Adipocyte (in vitro differentiated cells): ENCODE measurements around the gene CHST9.

ENCODE experiments used
- DNase-seq: peaks from one replicate; pipeline ENCODE4 v3.0.0-alpha.2; 2015; ENCODE audit warnings: low read depth
- H3K27me3 ChIP-seq: replicated peaks from 2 replicates; pipeline ENCODE4 v1.7.0; 2013; ENCODE audit warnings: mild to moderate bottlenecking, low read length, moderate library complexity; ENCODE audit not compliant: control insufficient read depth, insufficient read depth
- H3K36me3 ChIP-seq: 2 replicates; pipeline ENCODE4 v1.7.0; 2013; ENCODE audit warnings: low read length, mild to moderate bottlenecking, moderate library complexity; ENCODE audit not compliant: control insufficient read depth, insufficient read depth, severe bottlenecking
- H3K4me1 ChIP-seq: 2 replicates; pipeline ENCODE4 v1.7.0; 2013; ENCODE audit warnings: mild to moderate bottlenecking, low read length, moderate library complexity; ENCODE audit not compliant: control insufficient read depth, insufficient read depth
- H3K4me3 ChIP-seq: 2 replicates; pipeline ENCODE4 v1.7.0; 2013; ENCODE audit warnings: mild to moderate bottlenecking, low read length, moderate library complexity
- H3K9ac ChIP-seq: 2 replicates; pipeline ENCODE4 v1.7.0; 2013; ENCODE audit warnings: mild to moderate bottlenecking, low read length, moderate library complexity
- H3K9me3 ChIP-seq: 2 replicates; pipeline ENCODE4 v1.7.0; 2013; ENCODE audit warnings: mild to moderate bottlenecking, low read length, moderate library complexity; ENCODE audit not compliant: control insufficient read depth

Gene CHST9

DNA sequence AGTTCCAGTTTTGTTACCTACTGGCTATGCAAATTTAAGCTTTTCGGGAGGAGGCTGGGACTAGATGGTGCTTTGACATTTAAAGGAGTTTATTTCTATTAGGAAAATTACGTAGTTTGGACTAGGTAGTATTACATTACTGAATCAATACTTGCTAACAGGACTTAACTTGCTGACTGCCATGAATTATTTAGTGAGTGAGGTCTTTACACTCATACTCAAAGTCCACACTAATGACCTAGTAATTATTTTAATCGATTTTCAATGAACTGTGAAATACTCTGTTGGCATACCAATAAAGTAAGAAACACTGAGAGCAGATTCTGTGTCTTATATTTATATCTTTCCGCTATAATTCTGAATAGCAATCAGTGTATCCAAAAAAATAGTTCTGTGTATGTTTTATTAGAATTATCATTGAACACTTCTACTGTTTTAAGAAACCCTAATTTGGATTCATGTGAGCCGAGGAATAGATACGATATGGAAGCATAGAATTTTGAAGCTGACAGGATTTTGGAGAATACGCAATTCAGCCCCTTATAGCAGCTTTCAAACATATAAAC lies 55.0 kb downstream of the CHST9 start:
- Histone ChIP-seq H3K4me3 (no peak overlapping the region), H3K9ac (no peak overlapping the region), H3K27me3 (no peaks in the 10 kb centered on the region), H3K4me1 (no peaks in the 10 kb centered on the region), H3K36me3 (no peaks in the 10 kb centered on the region), H3K9me3 (peaks cover 5% of the 10 kb centered on the region)
- no peak for DNase-seq

DNA sequence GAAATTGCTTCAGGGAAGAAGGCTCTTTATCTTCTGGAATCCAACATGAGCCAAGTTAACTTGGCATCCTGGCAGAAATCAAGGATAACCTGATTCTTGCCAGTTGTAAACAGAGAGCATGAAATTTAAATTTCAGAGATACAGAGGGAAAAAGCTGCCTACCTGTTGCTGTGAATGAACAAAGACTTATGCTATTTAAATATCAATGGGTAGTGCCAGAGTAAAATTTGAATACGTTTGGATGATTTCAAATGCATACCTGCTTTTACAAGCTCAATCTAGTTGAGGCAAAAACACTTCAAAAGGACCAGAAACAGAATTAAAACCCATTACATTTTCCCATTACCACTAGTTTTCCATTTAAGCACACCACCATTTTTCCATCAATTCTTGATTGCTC lies 60.9 kb downstream of the CHST9 start:
- H3K9ac ChIP-seq = no peak overlapping the region
- no peaks in the 10 kb centered on the region for H3K36me3 ChIP-seq
- H3K4me1 ChIP-seq = no peaks in the 10 kb centered on the region
- peaks cover 5% of the 10 kb centered on the region for H3K9me3 ChIP-seq
- H3K4me3 ChIP-seq = no peak overlapping the region
- H3K27me3 ChIP-seq = no peaks in the 10 kb centered on the region
- DNase-seq = no peak

DNA sequence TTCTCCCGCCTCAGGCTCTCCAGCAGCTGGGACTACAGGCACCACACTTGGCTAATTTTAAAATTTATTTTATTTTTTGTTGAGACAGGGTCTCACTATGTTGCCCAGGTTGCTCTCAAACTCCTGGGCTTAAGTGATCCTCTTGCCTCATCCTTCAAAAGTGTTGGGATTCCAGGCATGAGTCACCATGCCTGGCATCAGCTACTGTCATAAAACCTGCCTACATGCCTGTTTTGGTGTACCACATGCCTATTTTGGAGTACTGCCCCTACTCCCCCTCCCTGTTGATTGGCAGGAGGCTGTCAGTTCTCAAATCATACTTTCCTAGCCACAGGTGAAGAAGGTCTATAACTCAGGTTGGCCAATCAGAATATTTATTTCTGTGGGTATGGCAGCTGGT lies 64.0 kb downstream of the CHST9 start:
- Histone ChIP-seq H3K36me3 (no peaks in the 10 kb centered on the region), H3K4me1 (no peaks in the 10 kb centered on the region), H3K9ac (no peak overlapping the region), H3K4me3 (no peak overlapping the region), H3K9me3 (no peaks in the 10 kb centered on the region), H3K27me3 (no peaks in the 10 kb centered on the region)
- no peak for DNase-seq

DNA sequence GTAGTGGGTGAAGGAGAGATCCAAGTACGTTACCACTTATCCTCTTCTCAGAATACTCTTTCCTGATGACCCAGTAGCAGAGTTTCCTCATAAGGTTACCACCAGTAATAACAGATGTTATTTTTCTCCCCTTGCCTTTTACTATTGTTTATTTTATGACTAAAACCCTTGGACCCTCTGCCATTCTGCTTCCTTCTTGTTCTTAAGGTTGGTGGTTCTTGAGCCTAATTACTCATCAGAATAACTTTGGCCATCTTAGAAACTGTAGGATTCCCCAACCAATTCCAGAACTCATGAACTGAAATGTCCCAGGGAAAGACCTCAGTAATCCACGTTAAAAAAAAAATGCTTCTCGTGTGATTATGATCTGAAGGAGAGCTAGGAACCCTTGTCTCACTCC lies 64.9 kb downstream of the CHST9 start:
- Histone ChIP-seq H3K27me3 (no peaks in the 10 kb centered on the region), H3K36me3 (no peaks in the 10 kb centered on the region), H3K9me3 (no peaks in the 10 kb centered on the region), H3K4me3 (no peak overlapping the region), H3K9ac (no peak overlapping the region), H3K4me1 (no peaks in the 10 kb centered on the region)
- no peak for DNase-seq

DNA sequence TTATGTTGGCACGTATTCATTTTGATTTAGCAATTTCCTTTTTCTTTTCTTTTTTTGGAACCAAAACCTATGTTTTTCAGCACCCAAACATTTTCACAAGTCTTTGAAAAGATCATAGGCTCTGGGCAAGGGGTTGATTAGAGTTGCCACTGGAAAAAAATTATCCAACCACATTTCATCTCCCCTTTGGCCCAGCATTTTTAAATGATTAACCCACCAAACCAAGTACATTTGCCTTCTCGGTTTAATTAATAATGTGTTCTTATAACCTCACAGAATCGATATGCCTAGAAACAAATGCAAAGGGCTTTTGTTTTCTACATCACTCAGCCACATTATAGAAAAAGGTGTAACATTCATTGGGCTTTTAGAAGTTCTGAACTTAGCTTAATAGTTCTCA lies 66.1 kb downstream of the CHST9 start:
- H3K9me3 ChIP-seq = no peaks in the 10 kb centered on the region
- DNase-seq = no peak
- H3K4me3 ChIP-seq = no peak overlapping the region
- H3K4me1 ChIP-seq = no peaks in the 10 kb centered on the region
- no peaks in the 10 kb centered on the region for H3K27me3 ChIP-seq
- H3K9ac ChIP-seq = no peak overlapping the region
- no peaks in the 10 kb centered on the region for H3K36me3 ChIP-seq

DNA sequence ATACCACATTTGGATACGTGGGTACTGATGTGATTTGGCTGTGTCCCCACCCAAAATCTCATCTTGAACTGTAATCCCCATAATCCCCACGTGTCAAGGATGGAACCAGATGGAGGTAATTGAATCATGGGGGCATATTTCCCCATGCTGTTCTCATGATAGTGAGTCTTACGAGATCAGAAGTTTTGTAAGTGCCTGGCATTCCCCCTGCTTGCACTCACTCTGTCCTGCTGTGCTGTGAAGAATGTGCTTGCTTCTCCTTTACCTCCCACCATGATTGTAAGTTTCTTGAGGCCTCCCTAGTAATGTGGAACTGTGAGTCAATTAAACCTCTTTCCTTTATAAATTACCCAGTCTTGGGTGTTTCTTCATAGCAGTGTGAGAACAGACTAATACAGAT lies 70.3 kb downstream of the CHST9 start:
- DNase-seq = no peak
- Histone ChIP-seq H3K36me3 (no peaks in the 10 kb centered on the region), H3K4me3 (no peak overlapping the region), H3K27me3 (no peaks in the 10 kb centered on the region), H3K9ac (no peak overlapping the region), H3K9me3 (no peaks in the 10 kb centered on the region), H3K4me1 (no peaks in the 10 kb centered on the region)

DNA sequence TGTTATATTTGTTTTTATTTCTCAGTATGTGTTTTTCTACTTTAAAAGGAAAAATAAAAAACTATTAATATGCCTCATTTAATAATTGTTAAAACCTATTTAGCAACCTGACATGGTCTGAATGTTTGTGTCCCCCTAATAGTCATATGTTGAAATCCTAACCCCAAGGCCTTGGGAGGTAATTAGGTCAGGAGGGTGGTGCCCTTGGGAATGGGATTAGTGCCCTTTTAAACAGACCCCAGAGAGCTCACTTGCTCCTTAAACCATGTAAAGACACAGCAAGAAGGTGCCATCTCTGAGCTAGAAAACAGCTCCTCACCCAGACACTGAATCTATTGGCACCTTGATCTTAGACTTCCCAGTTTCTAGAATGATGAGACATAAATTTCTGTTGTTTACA lies 71.8 kb downstream of the CHST9 start:
- Histone ChIP-seq H3K4me1 (no peaks in the 10 kb centered on the region), H3K4me3 (no peak overlapping the region), H3K9me3 (no peaks in the 10 kb centered on the region), H3K27me3 (no peaks in the 10 kb centered on the region), H3K9ac (no peak overlapping the region), H3K36me3 (no peaks in the 10 kb centered on the region)
- DNase-seq = no peak

DNA sequence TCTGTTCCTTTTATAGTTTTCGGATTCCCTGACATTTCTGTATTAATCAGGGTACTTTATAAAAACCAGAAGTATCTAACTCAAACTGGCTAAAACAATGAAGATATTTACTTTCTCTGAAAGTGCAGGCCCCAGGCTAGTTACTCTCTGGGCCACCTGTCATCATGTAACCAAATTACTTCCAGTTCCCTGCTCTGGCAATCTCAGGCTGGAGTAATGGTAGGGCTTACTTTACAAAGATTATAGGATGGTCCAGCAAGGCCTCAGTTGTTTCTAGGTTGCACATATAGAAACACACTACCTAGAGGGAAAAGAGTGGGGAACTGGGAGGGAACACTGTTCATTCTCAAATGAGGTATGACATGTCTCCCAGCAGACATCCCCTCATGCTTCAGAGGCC lies 74.8 kb downstream of the CHST9 start:
- H3K4me3 ChIP-seq = no peak overlapping the region
- no peaks in the 10 kb centered on the region for H3K4me1 ChIP-seq
- DNase-seq = no peak
- no peaks in the 10 kb centered on the region for H3K9me3 ChIP-seq
- no peak overlapping the region for H3K9ac ChIP-seq
- H3K36me3 ChIP-seq = no peaks in the 10 kb centered on the region
- no peaks in the 10 kb centered on the region for H3K27me3 ChIP-seq

DNA sequence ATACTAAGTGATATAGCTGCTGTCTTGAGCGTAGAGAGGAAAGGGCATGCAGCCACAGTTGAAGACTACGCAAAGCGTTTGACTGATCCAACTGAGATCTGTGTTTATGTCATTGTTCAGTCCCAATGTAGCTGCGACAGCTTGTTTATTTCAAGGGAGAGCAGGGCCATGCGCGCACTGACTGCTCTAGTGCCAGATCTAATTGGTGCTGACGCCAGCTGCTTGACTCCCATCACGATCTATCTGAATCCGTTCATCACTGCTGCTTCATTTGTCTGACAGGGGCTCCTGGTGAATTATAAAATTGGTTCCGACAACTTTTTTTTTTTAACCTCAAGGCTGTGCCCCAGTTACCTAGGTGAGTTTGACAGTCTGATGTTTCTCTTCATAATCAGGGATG lies 75.7 kb downstream of the CHST9 start:
- no peaks in the 10 kb centered on the region for H3K9me3 ChIP-seq
- no peaks in the 10 kb centered on the region for H3K27me3 ChIP-seq
- no peaks in the 10 kb centered on the region for H3K36me3 ChIP-seq
- DNase-seq = no peak
- H3K9ac ChIP-seq = no peak overlapping the region
- H3K4me1 ChIP-seq = no peaks in the 10 kb centered on the region
- H3K4me3 ChIP-seq = no peak overlapping the region

DNA sequence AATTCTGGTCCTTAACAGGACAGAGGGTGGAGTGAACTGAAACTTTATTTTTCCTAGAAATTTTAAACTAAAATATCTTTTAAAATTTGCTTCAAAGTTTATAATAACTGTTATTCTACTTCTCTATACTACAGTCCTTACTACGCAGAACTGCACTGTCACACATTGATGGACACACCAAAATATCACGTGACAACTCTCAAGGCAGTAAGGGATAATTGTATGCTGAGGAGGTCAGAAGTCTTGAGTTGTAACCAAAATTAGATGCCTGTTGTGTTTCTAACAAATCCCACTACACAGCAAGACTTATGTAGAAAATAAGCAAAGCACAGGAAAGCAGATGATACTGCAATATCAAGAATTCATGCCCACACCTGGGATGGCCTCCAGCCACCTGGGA lies 76.3 kb downstream of the CHST9 start:
- no peak overlapping the region for H3K9ac ChIP-seq
- H3K36me3 ChIP-seq = no peaks in the 10 kb centered on the region
- DNase-seq = no peak
- no peaks in the 10 kb centered on the region for H3K27me3 ChIP-seq
- no peak overlapping the region for H3K4me3 ChIP-seq
- no peaks in the 10 kb centered on the region for H3K9me3 ChIP-seq
- H3K4me1 ChIP-seq = no peaks in the 10 kb centered on the region

DNA sequence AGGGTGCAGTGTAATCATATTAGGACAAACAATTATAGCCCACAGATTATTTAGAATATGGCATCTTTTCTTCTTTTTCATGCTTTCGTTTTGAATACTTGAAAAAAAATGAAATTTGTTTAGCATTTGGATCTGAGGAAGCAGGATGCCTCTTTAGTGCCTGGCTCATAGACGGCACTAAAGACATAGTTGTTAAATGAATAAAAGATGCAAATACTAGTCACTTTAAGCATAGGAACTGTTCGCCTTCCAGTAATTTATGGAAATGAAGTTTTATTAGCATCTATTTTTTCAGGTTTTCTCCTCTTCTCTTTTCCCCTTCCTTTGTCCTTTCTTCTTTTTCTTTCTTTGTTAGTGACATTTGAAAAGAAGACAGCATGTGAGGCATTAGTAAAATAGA lies 80.4 kb downstream of the CHST9 start:
- Histone ChIP-seq H3K4me1 (no peaks in the 10 kb centered on the region), H3K9me3 (no peaks in the 10 kb centered on the region), H3K9ac (no peak overlapping the region), H3K4me3 (no peak overlapping the region), H3K27me3 (no peaks in the 10 kb centered on the region), H3K36me3 (no peaks in the 10 kb centered on the region)
- DNase-seq = no peak

DNA sequence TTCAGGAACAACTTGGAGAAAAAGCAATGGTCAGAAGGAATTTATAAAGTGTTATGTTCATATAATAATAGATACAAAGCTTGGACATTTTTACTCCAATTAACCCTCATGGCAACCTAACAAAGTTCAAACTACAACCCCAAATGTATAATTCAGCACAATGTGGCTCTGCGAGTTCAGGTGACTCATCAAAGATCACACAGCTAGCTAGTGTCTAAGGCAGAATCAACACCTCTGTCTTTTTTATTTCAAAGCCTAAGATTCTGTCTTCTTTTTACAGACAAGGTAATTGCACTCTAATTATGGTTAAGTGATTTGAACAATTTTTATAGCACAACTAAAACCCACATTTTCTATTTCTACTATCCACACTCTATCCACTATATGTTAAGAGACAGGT lies 90.5 kb downstream of the CHST9 start:
- H3K27me3 ChIP-seq = no peaks in the 10 kb centered on the region
- no peak overlapping the region for H3K9ac ChIP-seq
- no peaks in the 10 kb centered on the region for H3K4me1 ChIP-seq
- no peak overlapping the region for H3K4me3 ChIP-seq
- no peak for DNase-seq
- H3K36me3 ChIP-seq = no peaks in the 10 kb centered on the region
- no peaks in the 10 kb centered on the region for H3K9me3 ChIP-seq
